GM19351 (cell line): Measurements from ENCODE around the gene GTF2I.
"Not testable (repeated sequence)": the region's sequence is repeated elsewhere in the genome, so short reads cannot be mapped to it uniquely, and the experiment has no call there.

Experiments used
- ATAC-seq: cut with Tn5 transposase; IDR thresholded peaks from one replicate; pipeline ENCODE4 v1.9.1; 2021; ENCODE audit warnings: mild to moderate bottlenecking, moderate library complexity; ENCODE audit not compliant: unreplicated experiment

The GTF2I gene

DNA sequence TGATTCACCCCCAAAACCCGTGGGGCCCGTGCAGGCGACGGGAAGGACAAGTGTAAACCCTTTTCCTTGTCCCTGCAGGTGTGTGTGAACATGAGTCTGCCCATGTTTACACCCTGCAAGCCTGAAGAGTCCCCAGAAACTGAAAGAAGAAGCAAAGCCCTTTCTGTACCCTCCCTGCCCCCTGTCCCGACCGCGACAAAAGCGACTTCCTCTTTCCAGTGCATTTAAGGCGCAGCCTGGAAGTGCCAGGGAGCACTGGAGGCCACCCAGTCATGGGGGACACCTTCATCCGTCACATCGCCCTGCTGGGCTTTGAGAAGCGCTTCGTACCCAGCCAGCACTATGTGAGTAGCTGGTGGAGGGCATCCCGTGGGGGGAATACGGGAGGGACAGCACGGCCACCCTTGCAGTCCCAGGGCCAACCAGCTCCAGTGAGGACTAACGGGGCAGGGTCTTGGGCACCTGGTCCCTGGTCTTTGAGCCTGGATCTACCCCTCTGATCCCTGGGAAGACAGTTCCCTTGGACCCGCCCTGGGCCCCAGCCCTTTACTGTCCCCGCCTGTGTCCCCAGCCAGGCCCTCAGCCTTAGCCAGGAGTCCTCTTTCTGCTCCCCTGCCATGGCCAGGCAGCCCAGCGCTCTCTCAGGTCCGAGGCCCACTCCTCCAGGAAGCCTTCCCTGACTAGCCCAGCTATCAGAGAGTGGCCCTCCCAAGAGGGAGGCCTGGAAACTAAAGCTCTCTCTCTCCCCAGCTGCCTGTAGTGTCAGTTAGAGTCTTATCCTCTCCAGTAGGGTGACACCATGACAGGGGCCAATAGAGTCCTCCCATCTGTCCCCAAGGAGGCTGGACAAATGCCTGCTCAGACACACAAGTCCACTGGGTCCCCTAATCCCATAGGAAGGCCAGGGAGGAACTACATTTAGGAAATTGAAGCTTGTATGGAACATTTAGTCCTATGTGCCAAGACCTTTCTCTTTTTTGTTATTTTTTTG is 116.5 kb downstream of the GTF2I start, which contains the start of gene NCF1:
Gene NCF1 (plus strand): TSS at position 252 of the 991 bp plus-strand sequence. CDS start 21 bp downstream, at position 273.
- ATAC-seq: peak; percentile 84

DNA sequence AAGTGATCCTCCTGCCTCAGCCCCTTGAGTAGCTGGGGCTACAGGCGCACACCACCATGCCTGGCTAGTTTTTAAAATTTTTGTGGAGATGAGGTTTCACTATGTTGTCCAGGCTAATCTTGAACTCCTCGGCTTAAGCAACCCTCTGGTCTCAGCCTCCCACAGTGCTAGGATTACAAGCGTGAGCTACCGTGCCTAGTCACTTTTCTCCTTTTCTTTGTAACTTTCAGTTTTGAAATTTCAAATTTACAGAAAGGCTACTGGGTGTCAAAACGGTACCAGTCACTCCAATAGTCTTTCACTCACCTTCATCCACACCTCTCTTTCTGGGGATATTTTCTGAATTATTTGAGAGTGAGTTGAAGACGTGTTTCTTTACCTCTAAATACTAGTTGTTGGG is 117.6 kb downstream of the GTF2I start:
- ATAC-seq: peak; percentile 35

DNA sequence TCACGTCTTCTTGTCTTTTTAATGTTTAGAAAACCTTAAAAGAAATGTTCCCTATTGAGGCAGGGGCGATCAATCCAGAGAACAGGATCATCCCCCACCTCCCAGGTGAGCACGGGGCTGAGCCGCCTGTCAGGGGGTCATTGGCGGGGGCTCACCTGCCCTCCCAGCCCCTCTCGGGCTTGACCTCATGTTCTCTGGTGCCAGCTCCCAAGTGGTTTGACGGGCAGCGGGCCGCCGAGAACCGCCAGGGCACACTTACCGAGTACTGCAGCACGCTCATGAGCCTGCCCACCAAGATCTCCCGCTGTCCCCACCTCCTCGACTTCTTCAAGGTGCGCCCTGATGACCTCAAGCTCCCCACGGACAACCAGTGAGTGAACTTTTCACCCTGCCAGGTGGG is 121.5 kb downstream of the GTF2I start:
- not testable (repeated sequence) for ATAC-seq

DNA sequence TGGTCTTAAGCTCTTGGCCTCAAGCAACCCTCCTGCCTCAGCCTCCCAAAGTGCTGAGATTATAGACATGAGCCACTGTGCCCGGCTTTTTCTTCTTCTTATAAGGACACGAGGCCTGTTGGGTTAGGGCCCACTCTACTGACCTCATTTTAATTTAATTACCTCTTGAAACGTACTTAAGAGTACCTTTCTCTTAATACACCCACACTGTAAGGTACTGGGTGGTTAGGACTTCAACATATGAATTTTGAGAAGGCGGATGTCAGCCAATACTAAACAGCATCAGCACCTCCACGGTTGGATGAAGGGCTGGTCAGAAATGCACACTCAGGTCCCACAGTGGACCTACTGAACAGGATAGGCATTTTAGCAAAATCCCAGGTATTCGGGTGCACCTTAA is 124.2 kb downstream of the GTF2I start:
- ATAC-seq: not testable (repeated sequence)

DNA sequence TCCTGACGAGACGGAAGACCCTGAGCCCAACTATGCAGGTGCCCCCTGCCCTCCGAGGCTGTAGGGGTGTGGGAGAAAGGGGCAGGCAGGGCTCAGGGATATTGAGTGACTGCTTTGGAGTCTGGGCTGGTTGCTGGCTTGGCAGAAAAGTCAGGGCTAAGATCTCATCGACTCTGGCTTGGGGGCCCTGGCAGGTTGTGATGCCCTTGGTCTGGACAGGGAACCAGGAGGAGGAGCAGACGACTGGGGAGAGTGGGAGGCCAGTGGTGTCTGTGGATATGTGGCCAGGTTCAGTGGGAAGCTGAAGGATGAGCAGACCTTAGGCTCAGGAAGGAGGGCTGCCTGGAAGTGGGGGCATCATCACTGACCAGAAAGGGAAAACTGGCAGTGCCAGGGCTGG is 126.1 kb downstream of the GTF2I start:
- ATAC-seq: not testable (repeated sequence)

DNA sequence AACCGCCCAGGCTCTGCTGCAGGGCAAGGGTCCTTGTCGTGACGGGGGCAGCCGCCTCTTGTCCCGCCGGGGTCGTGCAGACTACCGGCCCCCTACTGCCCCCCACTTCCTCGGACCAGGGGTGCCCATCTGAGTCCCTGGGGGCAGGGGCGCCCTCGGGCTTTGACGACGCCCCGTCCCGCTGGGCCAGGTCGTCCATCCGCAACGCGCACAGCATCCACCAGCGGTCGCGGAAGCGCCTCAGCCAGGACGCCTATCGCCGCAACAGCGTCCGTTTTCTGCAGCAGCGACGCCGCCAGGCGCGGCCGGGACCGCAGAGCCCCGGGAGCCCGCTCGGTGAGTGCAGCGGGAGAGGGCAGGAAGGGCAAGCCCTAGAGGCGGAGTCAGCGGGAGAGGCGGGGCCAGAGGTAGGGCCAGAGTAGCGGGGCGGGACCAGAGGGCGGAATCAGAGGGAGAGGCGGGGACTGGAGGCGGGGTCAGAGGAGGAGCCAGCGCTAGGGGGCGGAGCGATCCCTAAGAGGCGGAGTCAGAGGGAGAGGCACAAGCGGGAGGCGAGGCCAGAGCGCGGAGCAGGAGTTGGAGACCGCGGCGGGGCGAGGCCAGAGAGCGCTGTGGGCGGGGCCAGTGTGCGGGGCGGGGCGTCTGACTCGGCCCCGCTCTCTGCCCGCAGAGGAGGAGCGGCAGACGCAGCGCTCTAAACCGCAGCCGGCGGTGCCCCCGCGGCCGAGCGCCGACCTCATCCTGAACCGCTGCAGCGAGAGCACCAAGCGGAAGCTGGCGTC is 131.0 kb downstream of the GTF2I start:
- ATAC-seq: peak; percentile 83

DNA sequence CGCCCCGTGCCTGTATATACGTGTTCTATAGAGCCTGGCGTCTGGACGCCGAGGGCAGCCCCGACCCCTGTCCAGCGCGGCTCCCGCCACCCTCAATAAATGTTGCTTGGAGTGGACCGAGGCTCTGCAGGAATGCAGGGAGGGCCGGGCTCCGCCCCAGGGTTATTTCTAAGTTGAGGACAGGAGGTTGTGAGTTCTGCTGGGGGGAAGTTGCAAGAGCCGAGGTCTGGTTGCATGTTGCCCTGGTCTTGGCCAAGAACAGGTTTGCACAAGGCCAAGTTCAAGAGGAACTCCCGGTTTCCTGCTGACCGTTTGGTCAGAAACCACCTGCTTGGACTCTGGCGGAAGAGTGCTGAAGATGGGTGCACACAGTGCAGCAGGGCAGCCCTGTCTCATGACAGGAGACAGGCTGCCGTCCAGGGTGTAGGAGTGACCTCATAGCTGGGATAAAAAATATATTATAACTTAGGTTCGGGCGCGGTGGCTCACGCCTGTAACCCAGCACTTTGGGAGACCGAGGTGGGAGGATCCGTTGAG is 131.8 kb downstream of the GTF2I start:
- peak; percentile 7 for ATAC-seq

DNA sequence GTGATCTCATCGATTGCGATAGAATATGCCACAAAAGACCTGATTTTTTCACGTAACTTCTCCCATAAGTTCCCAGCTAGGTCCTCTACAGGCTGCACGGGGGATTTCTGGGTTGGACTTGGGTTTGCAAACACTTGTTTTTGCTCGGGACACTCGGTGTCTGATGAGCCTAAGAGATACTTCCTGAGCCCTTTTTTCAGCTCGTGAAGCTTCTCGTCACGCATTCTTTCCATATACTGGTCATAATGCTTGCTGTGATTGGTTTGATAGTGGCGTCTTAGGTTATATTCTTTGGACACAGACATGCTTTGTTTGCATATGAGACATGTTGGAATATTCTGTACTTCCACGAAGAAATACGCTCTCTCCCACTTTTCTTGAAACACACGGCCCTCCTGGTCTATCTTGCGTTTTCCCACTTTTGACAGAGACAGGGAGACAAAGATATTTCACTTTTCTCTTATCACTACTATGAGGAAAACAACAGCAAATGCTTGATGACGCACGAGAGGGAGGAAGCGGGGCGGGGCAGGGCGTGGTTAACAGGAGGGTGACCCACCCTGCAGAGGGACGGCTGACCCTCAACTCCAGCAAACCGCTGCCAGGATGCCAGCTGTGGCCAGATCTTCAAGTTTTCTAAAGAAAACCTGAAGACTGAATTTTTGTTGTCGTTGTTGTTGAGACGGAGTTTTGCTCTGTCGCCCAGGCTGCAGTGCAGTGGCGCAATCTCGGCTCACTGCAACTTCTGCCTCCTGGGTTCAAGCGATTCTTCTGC is 140.5 kb downstream of the GTF2I start:
- not testable (repeated sequence) for ATAC-seq

DNA sequence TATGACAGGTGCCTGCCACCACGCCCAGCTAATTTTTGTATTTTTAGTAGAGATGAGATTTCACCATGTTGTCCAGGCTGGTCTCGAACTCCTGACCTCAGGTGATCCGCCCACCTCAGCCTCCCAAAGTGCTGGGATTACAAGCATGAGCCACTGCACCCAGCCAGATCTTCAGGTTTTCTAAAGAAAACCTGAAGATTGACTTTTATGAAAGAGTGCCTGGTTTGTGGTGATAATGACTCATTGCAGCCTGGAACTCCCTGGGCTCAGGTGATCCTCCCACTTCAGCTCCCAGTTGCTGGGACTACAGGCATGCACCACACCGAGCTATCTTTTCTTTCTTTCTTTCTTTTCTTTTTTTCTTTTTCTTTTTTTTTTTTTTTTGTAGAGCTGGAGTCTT is 141.1 kb downstream of the GTF2I start:
- not testable (repeated sequence) for ATAC-seq
